GM19328 (cell line): ENCODE measurements around the gene TAC4.

Experiments
- ATAC-seq: cut with Tn5 transposase; IDR thresholded peaks from one replicate; pipeline ENCODE4 v1.9.1; 2021; ENCODE audit warnings: mild to moderate bottlenecking, moderate library complexity; ENCODE audit not compliant: unreplicated experiment

TAC4 gene

GRCh38 chr17:49873466-49873865 lies 25.6 kb upstream of the TAC4 start:
- no peak for ATAC-seq

- ATAC-seq = no peak
Observed at GRCh38 chr17:49872754-49873377, 25.0 kb upstream of the TAC4 start.

- ATAC-seq = no peak
Observed at GRCh38 chr17:49871211-49871610, 23.3 kb upstream of the TAC4 start.

GRCh38 chr17:49870298-49870697 lies 22.4 kb upstream of the TAC4 start:
- ATAC-seq = no peak

GRCh38 chr17:49869038-49869374 lies 21.1 kb upstream of the TAC4 start:
- ATAC-seq = no peak

- ATAC-seq = no peak
Observed at GRCh38 chr17:49866882-49867413, 19.1 kb upstream of the TAC4 start.

- ATAC-seq = no peak
Observed at GRCh38 chr17:49866019-49866380, 18.1 kb upstream of the TAC4 start.

GRCh38 chr17:49862781-49863331 lies 15.0 kb upstream of the TAC4 start:
- no peak for ATAC-seq

- no peak for ATAC-seq
Observed at GRCh38 chr17:49861150-49861884, 13.4 kb upstream of the TAC4 start.

- ATAC-seq = no peak
Observed at GRCh38 chr17:49859991-49860953, 12.4 kb upstream of the TAC4 start.

- ATAC-seq = no peak
Observed at GRCh38 chr17:49858796-49859195, 10.9 kb upstream of the TAC4 start.

GRCh38 chr17:49854126-49854525 lies 6.3 kb upstream of the TAC4 start:
- no peak for ATAC-seq

GRCh38 chr17:49853470-49854015 lies 5.7 kb upstream of the TAC4 start:
- no peak for ATAC-seq

GRCh38 chr17:49851387-49852291 lies 3.8 kb upstream of the TAC4 start:
- ATAC-seq = no peak

- ATAC-seq = no peak
Observed at GRCh38 chr17:49850772-49851386, 3.0 kb upstream of the TAC4 start.

- no peak for ATAC-seq
Observed at GRCh38 chr17:49850218-49850610, 2.3 kb upstream of the TAC4 start.

GRCh38 chr17:49848739-49849138 lies 870 bp upstream of the TAC4 start:
- no peak for ATAC-seq

- no peak for ATAC-seq
Observed at GRCh38 chr17:49846938-49847712, 744 bp downstream of the TAC4 start.

- ATAC-seq = no peak
Observed at GRCh38 chr17:49845321-49845720, 2.5 kb downstream of the TAC4 start.
